COR-L47 (cell line): ENCODE data around the gene TCP1.
A peak's percentile ranks its signal among the peaks of the same experiment; 100 is the strongest.
"Not testable (repeated sequence)": the region's sequence is repeated elsewhere in the genome, so short reads cannot be mapped to it uniquely, and the experiment has no call there.

ENCODE experiments used
- DNase-seq: peaks from one replicate; lab custom pipeline; 2025; lab: John Stamatoyannopoulos, UW

TCP1 gene

GRCh38 chr6:159772196-159772595, 17.2 kb downstream of the TCP1 start:
- no peak for DNase-seq

- DNase-seq, result no peak
These were observed 19.9 kb downstream of the TCP1 start for GRCh38 chr6:159769470-159769869.

- no peak for DNase-seq
These were observed 22.5 kb downstream of the TCP1 start for GRCh38 chr6:159766906-159767305.

GRCh38 chr6:159762681-159763293, 26.6 kb downstream of the TCP1 start:
- DNase-seq, result no peak

GRCh38 chr6:159761873-159762680, 27.3 kb downstream of the TCP1 start, which contains the start of gene ACAT2:
TSS of gene ACAT2 (plus strand) at chr6:159762045. CDS start at chr6:159762088, 43 bp downstream.
- DNase-seq, result peak; percentile 86

GRCh38 chr6:159761129-159761872, 28.1 kb downstream of the TCP1 start:
- DNase-seq, result no peak

GRCh38 chr6:159760602-159761057, 28.8 kb downstream of the TCP1 start:
- no peak for DNase-seq

GRCh38 chr6:159759645-159760044, 29.8 kb downstream of the TCP1 start:
- DNase-seq, result no peak

- no peak for DNase-seq
These were observed 31.1 kb downstream of the TCP1 start for GRCh38 chr6:159758031-159759001.

GRCh38 chr6:159756508-159756907, 32.9 kb downstream of the TCP1 start:
- DNase-seq, result no peak

GRCh38 chr6:159754959-159755914, 34.2 kb downstream of the TCP1 start:
- no peak for DNase-seq

GRCh38 chr6:159754401-159754800, 35.0 kb downstream of the TCP1 start:
- no peak for DNase-seq

- no peak for DNase-seq
These were observed 36.1 kb downstream of the TCP1 start for GRCh38 chr6:159753081-159753872.

GRCh38 chr6:159751448-159751847, 38.0 kb downstream of the TCP1 start:
- no peak for DNase-seq

GRCh38 chr6:159748127-159748526, 41.3 kb downstream of the TCP1 start:
- not testable (repeated sequence) for DNase-seq

- no peak for DNase-seq
These were observed 42.6 kb downstream of the TCP1 start for GRCh38 chr6:159746759-159747158.

GRCh38 chr6:159745081-159745480, 44.3 kb downstream of the TCP1 start:
- no peak for DNase-seq

GRCh38 chr6:159742165-159742564, 47.2 kb downstream of the TCP1 start:
- no peak for DNase-seq

- DNase-seq, result no peak
These were observed 50.1 kb downstream of the TCP1 start for GRCh38 chr6:159739341-159739740.
